ENCODE data around the gene SLC36A4.
"Not testable (repeated sequence)": the region's sequence is repeated elsewhere in the genome, so short reads cannot be mapped to it uniquely, and the experiment has no call there.

Gene SLC36A4

GRCh38 chr11:93117565-93117964, 80.2 kb downstream of the SLC36A4 start:
- no peak for DNase-seq

- DNase-seq = no peak
Observed at GRCh38 chr11:93116641-93117441, 81.0 kb downstream of the SLC36A4 start.

GRCh38 chr11:93114304-93114703, 83.5 kb downstream of the SLC36A4 start:
- no peak for DNase-seq

- DNase-seq = no peak
Observed at GRCh38 chr11:93113824-93114223, 84.0 kb downstream of the SLC36A4 start.

- DNase-seq = not testable (repeated sequence)
Observed at GRCh38 chr11:93111147-93111546, 86.6 kb downstream of the SLC36A4 start.

- DNase-seq = no peak
Observed at GRCh38 chr11:93100211-93100610, 97.6 kb downstream of the SLC36A4 start.

- DNase-seq = no peak
Observed at GRCh38 chr11:93099806-93100205, 98.0 kb downstream of the SLC36A4 start.
